GM03348 (cell line): ENCODE results near the gene DCTN3.

Source experiments
- DNase-seq: peaks from one replicate; pipeline ENCODE4 v3.0.0; 2012; ENCODE audit warnings: low spot score

DCTN3 gene

DNA sequence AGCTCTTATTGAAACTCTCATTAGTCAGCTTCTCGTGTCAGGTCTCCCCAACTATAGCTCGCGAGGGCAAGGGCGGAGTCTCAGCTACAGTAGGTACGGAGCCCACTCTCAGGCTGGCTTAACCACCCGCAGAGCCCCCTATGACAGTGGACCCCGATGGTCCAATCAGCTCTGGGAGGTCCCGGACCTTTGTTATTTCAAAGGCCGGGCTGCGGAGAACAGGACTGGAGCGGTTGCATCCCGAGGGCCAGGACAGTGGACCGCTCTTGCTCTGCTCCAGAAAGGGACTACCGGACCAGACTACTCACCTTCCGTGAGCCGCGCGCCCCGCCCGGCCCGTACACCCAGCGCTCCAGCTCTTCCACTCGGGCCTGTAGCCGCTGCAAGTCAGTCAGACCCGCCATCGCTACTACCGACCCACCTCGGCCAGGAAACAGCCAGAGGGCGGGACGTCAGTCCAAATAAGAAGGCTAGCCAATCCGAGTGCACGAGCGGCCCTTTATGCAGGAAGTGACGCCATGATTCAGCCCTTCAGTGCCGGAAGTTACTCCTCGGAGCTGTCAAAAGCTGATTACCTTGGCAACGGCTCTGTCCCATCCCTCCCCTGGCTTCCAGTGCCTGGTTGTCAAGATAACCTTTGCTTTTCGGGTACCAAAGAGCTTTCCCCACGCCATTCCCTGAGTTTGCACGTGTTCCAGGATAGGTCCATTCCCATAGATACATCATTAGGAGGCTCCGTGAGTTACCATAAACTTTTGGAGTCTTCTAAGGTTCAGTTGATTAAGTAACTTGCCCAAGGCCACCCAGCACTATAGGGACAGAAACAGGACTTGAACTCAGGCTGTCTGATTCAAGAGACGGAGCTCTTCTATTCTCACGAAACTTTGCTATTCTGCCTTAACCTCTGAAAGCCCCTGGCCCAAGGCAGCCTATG lies at the start of gene DCTN3:
TSS of gene DCTN3 (minus strand) at position 435 of the 934 bp plus-strand sequence. CDS start at position 404, 31 bp downstream.
- DNase-seq: peak; percentile 97

DNA sequence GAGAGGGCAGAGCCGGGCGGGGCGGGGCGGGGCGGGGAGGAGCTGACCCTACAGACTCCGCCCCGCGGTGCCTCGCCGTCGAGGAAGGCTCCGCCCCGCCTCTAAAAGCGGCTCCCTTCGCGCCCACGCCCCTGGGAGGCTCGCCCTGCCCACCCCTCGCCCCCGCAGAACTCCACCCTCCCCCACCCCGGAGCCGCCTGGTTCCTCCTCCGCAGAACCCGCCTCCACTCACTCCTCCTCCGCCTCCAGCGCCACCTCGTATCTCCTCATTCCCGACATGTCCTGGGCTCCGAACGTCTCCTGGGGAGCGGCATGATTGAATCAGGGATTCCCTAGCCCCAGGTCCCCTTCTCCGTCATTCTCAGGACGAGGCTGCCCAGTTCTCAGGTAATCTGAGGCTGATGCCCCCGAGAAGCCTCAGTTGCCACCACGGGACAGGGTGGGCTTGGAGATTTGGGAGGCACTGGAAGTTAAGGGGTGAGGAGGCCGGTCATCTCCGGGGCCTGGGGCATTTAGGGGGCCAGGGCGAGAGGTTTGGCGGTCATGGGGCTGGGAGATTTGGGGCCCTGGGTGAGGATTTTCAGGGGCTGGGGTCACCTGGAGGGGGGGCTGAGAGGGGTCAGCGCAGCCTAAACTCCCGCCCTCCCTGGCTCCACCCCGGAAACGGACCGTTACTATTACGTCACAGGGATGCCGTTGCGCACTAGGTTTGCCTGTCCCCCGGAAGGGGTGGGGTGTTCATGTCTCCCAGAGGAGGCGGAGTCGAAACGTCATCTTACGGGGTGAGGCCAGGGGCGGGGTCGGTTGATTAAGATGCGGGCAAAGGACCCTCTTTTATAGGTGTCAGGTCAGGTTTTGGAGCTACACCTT lies 45.3 kb upstream of the DCTN3 start:
- peak; percentile 97 for DNase-seq

DNA sequence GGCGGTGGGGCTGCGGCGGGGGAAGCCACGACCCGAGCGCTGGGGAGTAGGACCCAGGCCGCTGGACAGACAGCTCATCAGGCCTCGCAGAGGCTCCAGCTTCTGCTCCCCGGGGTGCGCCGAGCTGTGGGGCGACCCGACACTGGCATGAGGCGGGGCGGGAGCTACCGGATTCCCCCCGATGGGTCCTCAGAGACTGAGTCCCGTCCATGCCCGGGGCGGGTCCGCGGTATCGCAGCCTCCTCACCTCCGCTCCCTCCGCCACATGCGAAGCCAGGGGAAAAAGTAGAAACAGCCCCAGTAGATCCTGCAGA lies 44.7 kb upstream of the DCTN3 start:
- no peak for DNase-seq

DNA sequence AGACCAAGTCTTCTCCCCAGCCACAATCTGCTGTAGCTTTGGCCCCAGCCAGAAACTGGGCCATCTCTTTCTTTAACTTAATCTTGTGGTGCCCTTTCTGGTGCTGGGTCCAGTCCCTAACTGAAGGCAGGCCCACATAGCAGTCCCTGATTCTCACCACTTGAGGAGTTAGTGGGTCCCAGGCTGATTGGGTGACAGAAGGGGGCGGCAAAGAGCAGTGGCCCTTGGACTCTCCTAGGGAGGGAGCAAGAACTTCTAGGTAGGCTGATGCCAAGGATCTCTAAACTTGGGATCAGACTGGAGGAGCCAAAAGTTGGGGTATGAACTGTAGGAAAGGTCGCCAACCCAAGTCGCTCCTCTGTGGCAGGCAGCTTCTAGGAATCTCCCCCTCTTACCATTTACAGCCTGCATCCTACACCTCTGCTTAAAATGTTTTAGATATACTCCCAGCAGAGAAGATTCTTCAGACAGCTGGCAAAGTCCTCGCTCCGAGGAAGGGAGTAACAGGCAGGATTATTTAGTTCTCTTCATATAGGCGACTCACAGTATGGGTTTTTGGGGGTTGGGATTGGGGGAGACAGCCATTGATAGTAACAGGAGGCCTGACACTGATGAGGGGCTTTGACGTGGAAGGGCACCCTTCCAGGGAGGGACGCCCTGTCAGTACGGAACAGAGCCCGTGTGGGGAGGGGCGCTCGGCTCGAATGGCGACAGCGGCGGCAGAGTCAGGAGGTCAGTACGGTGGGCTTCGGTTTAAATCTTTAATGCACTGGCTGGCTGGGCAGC lies 44.2 kb upstream of the DCTN3 start:
- peak; percentile 84 for DNase-seq

DNA sequence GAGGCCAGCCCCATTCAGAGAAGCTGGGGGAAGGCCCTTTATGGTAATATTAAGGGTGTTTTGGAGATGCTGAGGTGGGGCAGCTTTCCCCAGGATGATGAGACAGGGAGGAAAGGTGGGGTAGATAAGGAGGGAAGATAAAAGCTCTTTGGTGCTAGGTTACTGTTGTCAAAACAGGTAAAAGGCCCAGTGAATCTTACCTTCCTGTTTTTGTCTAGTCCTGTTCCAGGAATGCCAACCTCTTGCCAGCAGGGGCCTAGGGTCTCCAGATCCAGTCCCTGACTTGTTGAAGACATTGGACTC lies 43.0 kb upstream of the DCTN3 start:
- DNase-seq: no peak

DNA sequence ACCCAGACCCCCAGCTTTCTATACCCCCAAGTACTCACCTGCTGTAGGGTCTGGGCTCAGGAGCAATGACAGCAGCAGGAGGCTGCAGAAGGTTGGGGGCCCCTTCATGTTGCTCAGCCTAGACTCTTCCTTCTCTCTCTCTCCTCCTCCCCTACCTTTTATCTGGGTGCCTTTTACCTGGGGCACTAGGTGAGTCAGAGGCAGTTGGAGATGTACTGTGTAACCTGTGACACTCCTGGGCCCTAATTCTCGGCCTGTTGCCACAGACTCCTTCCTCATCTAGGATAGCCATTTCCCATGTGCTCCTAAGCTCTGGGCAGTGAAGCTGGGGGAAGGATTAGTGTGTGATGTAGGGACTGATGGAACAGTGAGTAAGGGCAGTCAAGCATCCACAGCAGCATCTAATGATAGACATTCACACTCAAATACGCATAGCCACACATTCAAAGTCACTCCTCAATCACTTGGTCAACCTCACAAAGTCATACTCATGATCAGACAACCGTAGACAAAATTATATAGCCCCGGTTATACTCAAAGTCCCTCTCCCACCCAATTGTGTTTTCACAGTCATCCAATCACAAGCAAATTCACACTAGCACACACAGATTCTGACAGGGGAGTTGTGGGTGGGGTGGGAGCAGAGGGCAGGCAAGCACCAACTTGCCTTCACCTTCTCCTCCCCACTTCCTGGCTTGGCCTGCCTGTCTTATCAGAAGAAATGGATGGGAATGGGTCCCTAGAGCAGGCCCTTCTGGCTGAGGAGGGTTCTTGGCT lies 42.4 kb upstream of the DCTN3 start, which contains the start of gene CCL27:
TSS of gene CCL27 (minus strand) at position 132 of the 777 bp plus-strand sequence. CDS start at position 108, 24 bp downstream.
- no peak for DNase-seq

DNA sequence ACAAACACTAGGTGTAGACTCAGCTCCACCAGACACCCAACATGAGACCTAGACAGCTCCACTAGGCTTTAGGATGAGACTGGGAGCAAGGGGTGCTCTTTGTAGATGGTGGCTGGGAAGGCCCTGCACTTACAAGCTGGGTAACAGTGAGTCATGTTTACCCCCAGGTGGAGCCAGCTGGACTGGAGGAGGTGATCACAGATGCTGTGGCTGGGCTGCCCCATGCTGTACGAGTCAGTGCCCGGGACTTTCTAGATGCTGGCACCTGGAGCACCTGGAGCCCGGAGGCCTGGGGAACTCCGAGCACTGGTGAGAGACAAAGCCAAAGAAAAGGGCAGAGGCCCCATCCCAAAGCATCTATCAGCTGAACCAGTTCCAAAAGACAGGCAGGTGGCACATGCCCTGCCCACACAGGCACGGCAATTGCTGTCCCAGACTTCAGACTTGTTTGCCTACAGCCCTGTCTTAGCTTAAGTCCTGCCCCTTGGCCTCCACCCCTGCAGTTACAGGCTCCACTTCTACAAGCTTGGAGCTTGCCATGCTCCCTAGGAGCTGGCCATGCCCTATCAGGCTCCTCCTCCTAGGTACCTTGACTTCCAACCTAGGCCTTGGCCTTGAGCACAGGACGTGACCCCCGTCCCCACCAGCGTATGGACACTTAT lies 39.4 kb upstream of the DCTN3 start:
- DNase-seq: no peak

DNA sequence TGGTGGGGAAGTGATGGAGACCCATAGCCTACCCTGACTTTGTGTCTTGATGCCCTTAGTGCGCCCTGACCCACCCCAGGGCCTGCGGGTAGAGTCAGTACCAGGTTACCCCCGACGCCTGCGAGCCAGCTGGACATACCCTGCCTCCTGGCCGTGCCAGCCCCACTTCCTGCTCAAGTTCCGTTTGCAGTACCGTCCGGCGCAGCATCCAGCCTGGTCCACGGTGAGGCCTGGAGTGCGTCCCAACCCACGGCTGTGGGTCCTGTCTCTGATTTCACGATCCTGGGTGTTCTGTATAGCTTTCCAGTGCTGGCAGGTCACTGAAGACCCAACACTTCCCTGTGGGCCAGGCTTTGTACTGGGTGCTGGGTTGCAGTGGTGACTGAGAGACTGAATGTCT lies 38.2 kb upstream of the DCTN3 start:
- no peak for DNase-seq

DNA sequence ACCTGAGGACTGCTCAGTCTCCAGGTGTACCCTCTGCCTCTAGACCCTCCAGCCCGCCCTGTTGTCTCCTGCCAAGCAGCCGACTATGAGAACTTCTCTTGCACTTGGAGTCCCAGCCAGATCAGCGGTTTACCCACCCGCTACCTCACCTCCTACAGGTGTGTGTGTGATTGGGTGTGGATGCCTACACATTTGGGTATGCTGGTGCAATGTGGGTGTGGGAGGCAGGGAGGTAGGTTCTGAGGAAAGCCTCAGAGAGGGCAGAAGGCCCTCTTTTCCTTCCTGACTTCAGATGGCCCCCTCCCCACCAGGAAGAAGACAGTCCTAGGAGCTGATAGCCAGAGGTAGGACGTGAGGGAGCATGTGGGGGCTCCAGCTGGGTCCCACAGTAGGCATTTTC lies 36.7 kb upstream of the DCTN3 start:
- no peak for DNase-seq

DNA sequence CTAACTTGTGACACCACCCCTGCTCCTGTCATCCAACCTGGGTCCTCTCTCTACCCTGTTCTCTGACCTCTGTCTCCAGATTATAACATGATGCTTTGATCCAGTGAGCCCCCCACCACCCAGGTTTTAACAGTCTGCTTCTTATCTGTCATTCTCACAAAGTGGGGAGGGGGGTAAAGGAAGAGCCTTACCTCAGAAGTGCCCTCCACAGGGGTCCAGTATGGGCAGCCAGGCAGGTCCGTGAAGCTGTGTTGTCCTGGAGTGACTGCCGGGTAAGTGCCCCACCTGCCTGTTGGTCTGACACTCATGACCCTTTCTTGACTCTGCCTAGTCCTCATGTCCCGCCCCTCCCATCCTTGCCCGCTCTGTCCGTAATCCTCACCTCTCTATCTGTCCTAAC lies 35.1 kb upstream of the DCTN3 start:
- no peak for DNase-seq

DNA sequence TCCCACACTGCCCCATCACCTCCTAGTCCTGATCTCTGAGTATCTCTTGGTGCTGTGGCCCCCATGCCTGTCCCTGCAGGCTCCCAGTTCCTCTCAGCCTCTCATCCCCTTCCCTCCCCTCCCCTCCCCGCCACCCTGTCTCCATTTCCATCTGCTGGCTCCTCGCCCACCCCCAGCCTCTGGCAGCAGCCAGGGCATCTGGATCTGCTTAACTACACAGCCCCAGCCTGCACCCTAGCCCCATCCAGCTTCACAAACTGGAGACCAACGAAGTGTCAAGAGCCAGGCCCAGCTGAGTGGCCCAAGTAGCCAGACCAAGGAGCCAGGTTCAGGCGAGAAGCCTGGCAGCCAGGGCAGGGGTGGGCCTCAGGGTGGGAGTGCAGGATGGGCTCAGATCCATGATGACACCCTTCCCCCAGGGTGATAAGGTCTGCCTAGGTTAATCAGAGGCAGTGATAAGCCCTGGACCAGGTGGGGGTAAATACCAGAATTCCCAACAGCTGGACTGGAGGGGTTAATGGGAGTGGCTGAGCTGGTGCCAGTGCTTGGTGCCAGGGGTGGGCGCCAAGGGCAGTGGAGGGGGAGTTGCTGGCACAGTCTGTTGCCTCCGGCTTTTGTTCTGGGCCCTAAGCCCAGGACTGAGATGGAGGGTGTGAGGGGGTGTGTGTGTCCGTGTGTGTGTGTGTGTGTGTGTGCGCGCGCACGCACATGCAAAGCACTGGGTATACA lies 34.2 kb upstream of the DCTN3 start:
- DNase-seq: peak; percentile 88

DNA sequence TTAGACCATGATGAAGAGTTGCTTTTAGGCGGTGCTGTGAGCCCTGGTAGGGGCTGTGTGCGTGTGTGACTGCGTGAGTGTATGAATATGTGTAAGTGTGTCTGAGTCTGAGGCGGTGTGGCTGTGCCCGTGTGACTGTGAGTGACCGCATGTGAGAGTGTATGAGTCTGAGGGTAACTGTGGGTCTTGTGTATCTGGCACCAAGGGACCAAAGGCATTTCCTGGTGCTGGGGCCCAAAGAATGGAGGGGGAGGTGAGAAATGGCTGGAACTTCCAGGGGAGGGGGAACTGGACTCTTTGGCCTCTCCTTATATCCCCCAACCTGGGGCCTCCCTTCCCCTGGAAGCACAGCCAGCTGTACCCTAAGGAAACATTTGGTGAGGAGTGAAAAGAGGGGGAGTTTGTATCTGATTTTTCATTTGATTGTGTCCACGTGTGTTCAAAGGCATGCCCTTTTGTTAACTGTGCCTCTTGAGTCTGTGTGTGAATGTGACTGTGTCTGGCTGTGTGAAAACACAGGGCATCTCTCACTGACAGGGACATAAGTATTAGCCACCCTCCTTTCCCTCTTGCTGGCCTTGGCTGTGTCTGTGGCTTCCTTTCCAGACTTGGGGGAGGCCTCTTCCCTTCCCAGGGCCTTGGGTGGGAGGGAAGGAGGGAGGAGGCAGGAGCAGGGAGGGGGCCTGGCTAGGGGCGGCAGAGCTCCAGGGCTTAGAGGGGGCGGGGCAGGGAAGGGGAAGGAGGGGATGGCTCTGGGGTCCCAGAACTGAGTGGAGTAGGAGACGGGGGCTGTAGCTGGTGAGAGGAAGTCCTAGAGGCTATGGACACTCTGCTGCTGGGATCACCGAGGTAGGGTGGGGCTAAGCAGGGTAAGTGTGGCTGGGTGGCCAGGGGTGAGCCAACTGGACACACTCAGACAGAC lies 33.1 kb upstream of the DCTN3 start:
- peak; percentile 52 for DNase-seq

DNA sequence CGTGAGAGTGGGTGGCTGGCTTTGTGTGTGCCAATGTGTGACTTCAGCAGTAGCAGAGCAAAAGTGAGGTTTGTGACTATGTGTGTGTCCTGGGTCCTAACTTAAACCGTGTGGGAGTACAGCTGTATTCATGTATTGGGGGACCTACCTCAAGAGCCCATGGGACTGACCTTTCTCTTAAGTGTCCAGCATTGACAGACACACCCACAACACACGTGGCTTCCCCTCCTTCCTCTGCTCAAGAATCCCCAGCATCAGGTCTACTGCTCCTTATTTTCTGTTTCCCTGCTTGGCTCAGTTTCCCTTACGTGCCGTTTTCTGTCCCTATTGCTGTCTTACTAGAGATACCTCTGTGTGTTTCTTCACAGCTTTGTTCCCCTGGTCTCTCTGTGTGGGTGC lies 32.3 kb upstream of the DCTN3 start:
- peak; percentile 25 for DNase-seq

DNA sequence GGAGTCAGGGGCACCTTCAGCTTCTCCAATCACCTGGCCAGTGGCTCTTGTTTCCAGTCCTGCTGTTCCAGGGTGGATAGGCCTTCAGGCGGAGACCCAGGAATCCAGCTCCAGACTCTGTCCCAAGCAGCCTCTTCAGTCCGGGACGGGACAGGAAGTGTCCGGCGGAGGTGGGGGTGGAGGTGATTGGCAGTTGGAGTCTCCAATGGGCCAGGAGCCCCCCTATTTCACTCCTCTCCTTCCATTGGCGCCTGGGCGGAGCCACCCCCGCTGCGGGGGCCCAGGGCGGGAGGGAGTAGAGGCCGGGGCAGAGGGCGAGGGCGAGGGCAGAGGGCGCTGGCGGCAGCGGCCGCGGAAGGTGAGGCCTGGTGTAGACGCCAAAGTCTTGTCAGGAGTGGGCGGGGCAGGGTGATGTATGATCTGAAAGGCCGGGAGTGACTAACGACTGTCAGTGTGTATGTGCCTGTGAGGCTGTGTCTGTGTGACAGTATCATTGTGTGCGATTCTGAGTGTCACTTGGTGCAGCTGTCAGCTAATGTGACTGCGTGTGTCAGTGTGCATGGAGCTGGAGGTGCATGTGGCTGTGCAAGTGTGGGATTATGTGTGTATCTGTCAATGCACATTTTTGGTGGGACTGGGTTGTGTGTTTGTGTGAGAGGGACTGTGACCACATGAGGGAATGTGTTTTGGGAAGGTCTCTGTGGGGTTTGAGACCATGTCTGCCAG lies 31.7 kb upstream of the DCTN3 start, which contains the start of gene IL11RA:
TSS of gene IL11RA (plus strand) at position 310 of the 726 bp plus-strand sequence. CDS start 3,033 bp downstream, outside the sequence.
- peak; percentile 97 for DNase-seq

DNA sequence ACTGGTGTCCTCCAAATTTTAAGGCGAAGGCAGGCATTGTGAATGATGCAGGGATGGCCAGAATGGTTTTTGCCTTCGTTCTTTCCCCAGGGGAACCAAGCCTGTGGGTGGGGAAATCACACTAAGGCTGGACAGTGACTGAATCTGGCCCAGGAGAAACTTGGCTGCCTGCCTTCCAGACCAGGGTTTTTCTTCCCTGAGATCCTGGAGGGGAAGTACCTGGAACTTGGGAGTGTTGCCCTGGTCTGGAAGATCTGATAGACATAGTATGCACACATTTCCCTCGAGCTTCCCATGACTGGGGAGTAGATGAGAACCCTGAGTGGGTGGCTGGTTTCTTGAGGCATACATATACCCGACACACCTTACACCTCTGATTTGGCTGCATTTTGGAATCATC lies 31.0 kb upstream of the DCTN3 start:
- DNase-seq: peak; percentile 50

DNA sequence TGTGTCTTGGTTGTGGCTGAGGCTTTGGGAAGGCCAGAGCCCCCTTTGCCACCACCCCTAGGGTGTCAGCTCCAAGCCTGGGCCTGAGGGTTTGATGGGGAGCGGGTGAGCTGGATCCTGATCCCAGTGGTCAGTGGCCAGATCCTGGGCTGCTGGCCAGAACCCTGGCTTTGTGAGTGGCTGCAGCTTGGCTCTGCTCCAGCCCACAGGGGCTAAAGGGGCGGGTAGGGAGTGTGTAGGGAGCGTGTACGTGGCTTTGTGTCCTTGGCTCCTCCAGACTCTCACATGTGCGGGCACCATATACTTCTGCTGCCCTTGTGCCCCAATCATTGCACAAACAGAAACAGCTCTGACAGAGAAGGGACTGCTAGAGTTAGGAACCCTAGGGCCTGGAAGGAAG lies 30.5 kb upstream of the DCTN3 start:
- no peak for DNase-seq

DNA sequence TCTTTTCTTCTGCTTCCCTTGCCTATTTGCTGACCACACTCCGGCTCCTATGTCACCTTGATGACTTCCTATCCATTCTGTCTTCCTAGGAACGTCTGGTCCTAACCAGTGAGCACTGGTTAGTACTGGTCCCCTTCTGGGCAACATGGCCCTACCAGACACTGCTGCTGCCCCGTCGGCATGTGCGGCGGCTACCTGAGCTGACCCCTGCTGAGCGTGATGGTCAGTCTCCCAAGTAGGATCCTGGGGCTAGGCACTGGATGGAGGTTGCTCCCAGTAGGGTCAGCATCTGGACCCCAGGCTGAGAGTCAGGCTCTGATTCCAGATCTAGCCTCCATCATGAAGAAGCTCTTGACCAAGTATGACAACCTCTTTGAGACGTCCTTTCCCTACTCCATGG lies 28.4 kb upstream of the DCTN3 start:
- no peak for DNase-seq

DNA sequence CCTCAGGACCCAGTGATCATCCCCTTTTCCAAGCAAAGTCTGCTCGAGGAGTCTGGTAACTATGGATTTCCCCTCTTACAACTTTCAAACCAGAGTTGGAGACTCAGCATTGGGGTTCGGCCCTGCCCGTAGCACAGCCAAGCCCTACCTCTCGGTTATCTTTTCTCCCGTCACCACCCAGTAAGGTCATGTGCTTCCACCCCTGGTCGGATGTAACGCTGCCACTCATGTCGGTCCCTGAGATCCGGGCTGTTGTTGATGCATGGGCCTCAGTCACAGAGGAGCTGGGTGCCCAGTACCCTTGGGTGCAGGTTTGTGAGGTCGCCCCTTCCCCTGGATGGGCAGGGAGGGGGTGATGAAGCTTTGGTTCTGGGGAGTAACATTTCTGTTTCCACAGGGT lies 27.4 kb upstream of the DCTN3 start:
- DNase-seq: no peak

DNA sequence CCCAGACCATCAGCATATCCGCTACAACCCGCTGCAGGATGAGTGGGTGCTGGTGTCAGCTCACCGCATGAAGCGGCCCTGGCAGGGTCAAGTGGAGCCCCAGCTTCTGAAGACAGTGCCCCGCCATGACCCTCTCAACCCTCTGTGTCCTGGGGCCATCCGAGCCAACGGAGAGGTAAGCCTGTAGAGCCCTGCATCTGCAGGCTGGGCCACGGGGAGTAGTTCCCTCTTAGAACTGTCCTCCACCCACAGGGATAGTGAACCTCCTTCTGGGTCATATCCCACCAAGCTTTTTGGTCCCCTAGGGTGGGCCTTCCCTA lies 26.7 kb upstream of the DCTN3 start:
- no peak for DNase-seq
